Endothelial cell of umbilical vein (primary cell): Measurements from ENCODE around the gene AGMO.

Experiments
- EZH2 ChIP-seq: IDR thresholded peaks from 2 replicates; pipeline ENCODE4 v1.6.1; 2012; ENCODE audit warnings: borderline replicate concordance, low read depth, mild to moderate bottlenecking, moderate library complexity, low read length, inconsistent platforms; ENCODE audit not compliant: severe bottlenecking
- MYC ChIP-seq: IDR thresholded peaks from one replicate; pipeline ENCODE4 v1.6.1; 2011; ENCODE audit warnings: mild to moderate bottlenecking, low read depth, low read length
- POLR2A ChIP-seq: IDR thresholded peaks from 2 replicates; pipeline ENCODE4 v1.6.1; 2012; ENCODE audit warnings: low read depth, mild to moderate bottlenecking, control low read depth, low read length
- POLR2AphosphoS5 ChIP-seq: IDR thresholded peaks from 2 replicates; pipeline ENCODE4 v1.6.1; 2012; ENCODE audit warnings: low read depth, mild to moderate bottlenecking, control low read depth, low read length, moderate library complexity; ENCODE audit not compliant: insufficient read depth
- TF ChIP-seq, protein P1 (sequence below), 2 donors: IDR thresholded peaks; 1 replicate in 1 of 2; 2 replicates in 1 of 2; pipeline ENCODE4 v1.5.1; 2011; ENCODE audit warnings: low read length in 2 of 2, mild to moderate bottlenecking in 2 of 2, moderate library complexity in 2 of 2, control low read depth in 1 of 2, inconsistent platforms in 1 of 2, low read depth in 1 of 2; ENCODE audit not compliant: insufficient read depth in 1 of 2; ENCODE audit errors: extremely low read depth in 1 of 2
- TF ChIP-seq, protein P2 (sequence below): IDR thresholded peaks from 2 replicates; pipeline ENCODE4 v1.6.1; 2011; ENCODE audit not compliant: insufficient read depth, insufficient read length

DNA sequence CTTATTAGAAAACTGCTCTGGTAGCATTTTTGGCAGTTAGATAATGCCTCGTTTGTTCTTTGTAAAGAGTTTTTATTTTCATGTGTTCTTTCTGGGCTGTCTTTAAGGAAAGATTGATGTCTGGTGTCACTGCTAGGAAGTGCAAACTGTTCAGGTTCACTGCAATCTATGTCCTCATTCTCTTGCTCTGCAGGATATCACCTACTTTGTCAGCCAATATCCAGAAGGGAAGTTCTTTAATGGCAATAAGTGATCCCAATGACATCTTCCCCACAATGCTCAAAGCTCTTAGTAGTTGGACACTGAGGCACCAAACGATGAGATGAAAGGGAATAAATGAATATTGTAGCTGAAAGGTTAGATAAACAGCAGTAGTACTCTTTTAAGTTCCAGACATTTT lies 115.1 kb downstream of the AGMO start:
- TF ChIP-seq, protein P1, sequence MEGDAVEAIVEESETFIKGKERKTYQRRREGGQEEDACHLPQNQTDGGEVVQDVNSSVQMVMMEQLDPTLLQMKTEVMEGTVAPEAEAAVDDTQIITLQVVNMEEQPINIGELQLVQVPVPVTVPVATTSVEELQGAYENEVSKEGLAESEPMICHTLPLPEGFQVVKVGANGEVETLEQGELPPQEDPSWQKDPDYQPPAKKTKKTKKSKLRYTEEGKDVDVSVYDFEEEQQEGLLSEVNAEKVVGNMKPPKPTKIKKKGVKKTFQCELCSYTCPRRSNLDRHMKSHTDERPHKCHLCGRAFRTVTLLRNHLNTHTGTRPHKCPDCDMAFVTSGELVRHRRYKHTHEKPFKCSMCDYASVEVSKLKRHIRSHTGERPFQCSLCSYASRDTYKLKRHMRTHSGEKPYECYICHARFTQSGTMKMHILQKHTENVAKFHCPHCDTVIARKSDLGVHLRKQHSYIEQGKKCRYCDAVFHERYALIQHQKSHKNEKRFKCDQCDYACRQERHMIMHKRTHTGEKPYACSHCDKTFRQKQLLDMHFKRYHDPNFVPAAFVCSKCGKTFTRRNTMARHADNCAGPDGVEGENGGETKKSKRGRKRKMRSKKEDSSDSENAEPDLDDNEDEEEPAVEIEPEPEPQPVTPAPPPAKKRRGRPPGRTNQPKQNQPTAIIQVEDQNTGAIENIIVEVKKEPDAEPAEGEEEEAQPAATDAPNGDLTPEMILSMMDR (IDR thresholded peaks at IDR 0.05; ENCODE audit: extremely low read depth in 1 of 2, insufficient read depth in 1 of 2, low read depth in 1 of 2, low read length in 2 of 2), result no peak
- TF ChIP-seq EZH2 (no peak), POLR2A (no peak), POLR2AphosphoS5 (no peak), MYC (no peak)
- TF ChIP-seq, protein P2, sequence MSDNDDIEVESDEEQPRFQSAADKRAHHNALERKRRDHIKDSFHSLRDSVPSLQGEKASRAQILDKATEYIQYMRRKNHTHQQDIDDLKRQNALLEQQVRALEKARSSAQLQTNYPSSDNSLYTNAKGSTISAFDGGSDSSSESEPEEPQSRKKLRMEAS, result no peak
